ENCODE results near the gene USP49.

The USP49 gene

GRCh38 chr6:41929924-41930323, 34.7 kb upstream of the USP49 start:
- no peak for DNase-seq (ENCODE audit: low read depth in 3 of 3)

- DNase-seq (ENCODE audit: low read depth in 3 of 3) = no peak
These were observed 32.1 kb upstream of the USP49 start for GRCh38 chr6:41927253-41927652.

- no peak for DNase-seq (ENCODE audit: low read depth in 3 of 3)
These were observed 27.0 kb upstream of the USP49 start for GRCh38 chr6:41922154-41922553.

- DNase-seq (ENCODE audit: low read depth in 3 of 3) = no peak
These were observed 26.5 kb upstream of the USP49 start for GRCh38 chr6:41921712-41921998.

- DNase-seq (ENCODE audit: low read depth in 3 of 3) = peak; percentile 91 to 93 (median 92)
These were observed 25.9 kb upstream of the USP49 start, which contains the start of the genes BYSL and MED20 for GRCh38 chr6:41920921-41921711. BYSL (plus strand) TSS chr6:41921499; CDS start chr6:41921563, 64 bp downstream. MED20 (minus strand) TSS chr6:41921139; CDS start chr6:41921018, 121 bp downstream.

GRCh38 chr6:41917528-41917927, 22.4 kb upstream of the USP49 start:
- no peak for DNase-seq (ENCODE audit: low read depth in 3 of 3)

GRCh38 chr6:41914869-41915530, 19.8 kb upstream of the USP49 start:
- no peak for DNase-seq (ENCODE audit: low read depth in 3 of 3)

GRCh38 chr6:41914343-41914742, 19.2 kb upstream of the USP49 start:
- no peak for DNase-seq (ENCODE audit: low read depth in 3 of 3)

- no peak for DNase-seq (ENCODE audit: low read depth in 3 of 3)
These were observed 14.6 kb upstream of the USP49 start for GRCh38 chr6:41909727-41910126.

- peak in 2 of 3 experiments; percentile 27 to 46 for DNase-seq (ENCODE audit: low read depth in 3 of 3)
These were observed 6.8 kb upstream of the USP49 start for GRCh38 chr6:41901882-41902519.

GRCh38 chr6:41900861-41901260, 5.7 kb upstream of the USP49 start:
- DNase-seq (ENCODE audit: low read depth in 3 of 3) = no peak

- no peak for DNase-seq (ENCODE audit: low read depth in 3 of 3)
These were observed 1.1 kb upstream of the USP49 start for GRCh38 chr6:41896281-41896680.

GRCh38 chr6:41894366-41895299, 542 bp downstream of the USP49 start:
- peak in 1 of 3 experiments; percentile 1 for DNase-seq (ENCODE audit: low read depth in 3 of 3)

- no peak for DNase-seq (ENCODE audit: low read depth in 3 of 3)
These were observed 2.1 kb downstream of the USP49 start for GRCh38 chr6:41892921-41893564.

GRCh38 chr6:41887331-41887751, 7.8 kb downstream of the USP49 start:
- DNase-seq (ENCODE audit: low read depth in 3 of 3) = no peak

- no peak for DNase-seq (ENCODE audit: low read depth in 3 of 3)
These were observed 9.2 kb downstream of the USP49 start for GRCh38 chr6:41885930-41886329.

- no peak for DNase-seq (ENCODE audit: low read depth in 3 of 3)
These were observed 10.2 kb downstream of the USP49 start for GRCh38 chr6:41884957-41885356.

- DNase-seq (ENCODE audit: low read depth in 3 of 3) = no peak
These were observed 13.7 kb downstream of the USP49 start for GRCh38 chr6:41881506-41881905.

- DNase-seq (ENCODE audit: low read depth in 3 of 3) = no peak
These were observed 16.2 kb downstream of the USP49 start for GRCh38 chr6:41878961-41879405.

- DNase-seq (ENCODE audit: low read depth in 3 of 3) = no peak
These were observed 16.9 kb downstream of the USP49 start for GRCh38 chr6:41878246-41878645.

GRCh38 chr6:41877051-41877680, 18.0 kb downstream of the USP49 start:
- no peak for DNase-seq (ENCODE audit: low read depth in 3 of 3)

All from stimulated activated CD4-positive, alpha-beta T cell treated with anti-CD3 and anti-CD28 coated beads, TNF-alpha, amount 100 ng/mL, for 24 hours (primary cell).